ENCODE results near the gene EMC8.
"Not testable (repeated sequence)": the region's sequence is repeated elsewhere in the genome, so short reads cannot be mapped to it uniquely, and the experiment has no call there.

EMC8 gene

GRCh38 chr16:85812811-85813700, 13.7 kb upstream of the EMC8 start:
- no peak for DNase-seq (ENCODE audit: low read depth in 2 of 2)

DNA sequence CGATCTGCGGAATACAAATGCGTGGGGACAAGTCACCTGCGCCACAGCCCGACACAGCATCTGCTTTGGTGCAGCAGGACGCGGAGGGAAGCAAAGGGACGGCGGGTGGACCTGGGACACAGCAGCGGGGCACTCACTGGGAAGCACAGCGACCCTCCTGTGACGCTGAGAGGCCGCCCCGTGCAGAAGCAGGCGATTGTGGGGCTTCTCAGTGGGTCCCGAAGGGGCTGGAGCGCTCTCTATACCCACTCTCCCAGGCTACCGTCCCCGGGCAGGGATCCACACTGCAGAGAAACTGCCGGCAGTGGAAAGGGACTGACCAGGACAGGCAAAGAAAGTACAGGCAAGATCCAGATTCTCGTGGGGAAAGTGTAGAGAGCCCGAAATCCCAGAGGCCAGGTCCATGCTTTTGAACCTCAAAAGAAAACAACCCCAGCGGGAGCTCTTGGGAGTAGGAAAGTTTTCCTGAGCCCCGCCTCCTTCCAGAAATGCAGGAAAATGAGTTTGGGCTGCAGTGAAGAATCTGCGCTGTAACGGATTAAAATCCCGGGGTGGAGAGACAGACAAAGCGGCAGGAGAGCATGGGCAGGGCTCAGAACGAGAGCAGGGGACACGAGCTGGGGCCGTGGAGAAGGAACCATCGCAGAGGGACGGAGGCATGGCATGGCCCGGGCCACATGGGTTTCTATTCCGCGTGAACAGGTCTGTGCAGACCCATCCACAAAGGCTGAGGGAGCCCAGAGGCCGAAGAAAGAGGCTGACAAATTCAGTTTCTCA, 12.9 kb upstream of the EMC8 start:
- no peak for DNase-seq (ENCODE audit: low read depth in 2 of 2)

- DNase-seq (ENCODE audit: low read depth in 2 of 2): no peak
Observed at GRCh38 chr16:85810742-85811115, 11.4 kb upstream of the EMC8 start.

DNA sequence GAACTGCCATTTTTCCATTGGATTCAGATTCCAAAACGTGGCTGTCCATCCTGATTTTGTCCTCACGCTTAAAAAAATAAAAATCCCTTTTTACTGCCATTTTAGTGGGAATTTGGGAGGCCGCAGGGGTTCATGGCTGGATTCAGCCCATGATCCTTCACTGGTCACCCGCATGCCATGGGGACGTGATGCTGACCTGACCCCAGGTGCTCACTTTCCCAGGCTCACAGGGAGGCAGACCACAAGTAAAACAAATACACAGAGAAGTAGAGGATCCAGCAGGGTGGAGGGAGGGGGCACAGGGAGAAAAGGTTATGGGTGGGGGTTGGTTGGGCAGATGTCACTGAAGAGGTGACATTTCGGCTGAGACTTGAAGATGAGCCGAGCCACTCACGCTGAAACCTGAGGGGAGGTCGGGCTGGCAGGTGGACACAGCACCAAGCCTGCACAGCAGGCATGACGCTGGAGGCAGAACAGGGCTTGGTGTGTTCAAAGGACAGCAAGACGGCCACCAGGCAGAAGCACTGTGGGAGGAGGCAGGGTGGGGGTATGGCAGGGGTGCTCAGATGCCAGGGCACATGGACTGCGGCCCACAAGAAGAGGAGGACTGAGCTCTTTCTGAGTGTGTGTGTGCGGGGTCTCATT, 10.9 kb upstream of the EMC8 start:
- DNase-seq (ENCODE audit: low read depth in 2 of 2): no peak

DNA sequence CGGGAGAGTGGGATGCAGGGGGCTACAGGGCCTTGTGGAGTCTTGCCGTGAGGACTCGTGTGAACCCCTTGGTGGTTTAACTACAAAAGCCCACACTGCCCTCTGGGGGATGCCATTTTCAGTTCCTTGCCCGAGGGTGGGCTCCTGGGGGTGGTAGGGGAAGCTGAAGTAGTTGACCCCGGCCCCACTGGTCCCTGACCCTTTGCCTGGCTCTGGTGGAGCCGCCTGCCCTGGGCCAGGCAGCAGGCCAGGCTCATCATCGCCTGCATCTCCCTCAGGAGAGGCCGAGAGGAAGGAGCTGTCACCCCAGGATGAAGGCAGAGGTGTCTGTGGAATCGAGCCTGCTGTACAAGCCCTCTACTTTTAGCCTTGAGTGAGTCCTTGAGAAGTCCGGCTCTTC, 10.3 kb upstream of the EMC8 start:
- DNase-seq (ENCODE audit: low read depth in 2 of 2): no peak

DNA sequence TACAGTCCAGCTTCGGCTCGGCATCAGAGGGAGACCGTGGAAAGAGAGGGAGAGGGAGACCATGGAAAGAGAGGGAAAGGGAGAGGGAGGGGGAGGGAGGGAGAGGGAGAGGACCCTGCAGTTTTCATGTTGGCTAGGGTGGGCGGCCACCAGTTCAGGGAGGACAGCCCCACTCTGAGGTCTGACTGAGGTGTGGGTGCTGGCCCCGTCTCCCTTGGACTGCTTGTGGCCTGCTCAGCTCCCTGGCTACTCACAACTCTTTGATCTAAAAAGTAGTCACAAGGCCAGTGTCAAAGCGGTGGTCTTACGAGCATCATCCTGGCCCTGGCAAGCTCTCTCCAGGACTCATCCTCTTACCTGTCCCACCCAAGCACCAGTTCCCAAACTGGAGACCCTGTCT, 9.6 kb upstream of the EMC8 start:
- DNase-seq (ENCODE audit: low read depth in 2 of 2): no peak

- not testable (repeated sequence) for DNase-seq (ENCODE audit: low read depth in 2 of 2)
Observed at GRCh38 chr16:85808104-85808503, 8.8 kb upstream of the EMC8 start.

DNA sequence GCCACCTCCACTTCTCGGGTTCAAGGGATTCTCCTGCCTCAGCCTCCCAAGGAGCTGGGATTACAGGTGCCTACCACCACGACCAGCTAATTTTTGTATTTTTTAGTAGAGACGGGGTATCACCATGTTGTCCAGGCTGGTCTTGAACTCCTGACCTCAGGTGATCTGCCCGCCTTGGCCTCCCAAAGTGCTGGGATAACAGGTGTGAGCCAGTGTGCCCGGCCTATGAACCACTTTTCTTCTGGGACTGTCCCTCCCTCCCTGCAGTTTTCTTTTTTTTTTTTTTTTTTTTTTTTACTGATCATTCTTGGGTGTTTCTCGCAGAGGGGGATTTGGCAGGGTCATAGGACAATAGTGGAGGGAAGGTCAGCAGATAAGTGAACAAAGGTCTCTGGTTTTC, 8.0 kb upstream of the EMC8 start:
- DNase-seq (ENCODE audit: low read depth in 2 of 2): not testable (repeated sequence)

- no peak for DNase-seq (ENCODE audit: low read depth in 2 of 2)
Observed at GRCh38 chr16:85806539-85806938, 7.2 kb upstream of the EMC8 start.

DNA sequence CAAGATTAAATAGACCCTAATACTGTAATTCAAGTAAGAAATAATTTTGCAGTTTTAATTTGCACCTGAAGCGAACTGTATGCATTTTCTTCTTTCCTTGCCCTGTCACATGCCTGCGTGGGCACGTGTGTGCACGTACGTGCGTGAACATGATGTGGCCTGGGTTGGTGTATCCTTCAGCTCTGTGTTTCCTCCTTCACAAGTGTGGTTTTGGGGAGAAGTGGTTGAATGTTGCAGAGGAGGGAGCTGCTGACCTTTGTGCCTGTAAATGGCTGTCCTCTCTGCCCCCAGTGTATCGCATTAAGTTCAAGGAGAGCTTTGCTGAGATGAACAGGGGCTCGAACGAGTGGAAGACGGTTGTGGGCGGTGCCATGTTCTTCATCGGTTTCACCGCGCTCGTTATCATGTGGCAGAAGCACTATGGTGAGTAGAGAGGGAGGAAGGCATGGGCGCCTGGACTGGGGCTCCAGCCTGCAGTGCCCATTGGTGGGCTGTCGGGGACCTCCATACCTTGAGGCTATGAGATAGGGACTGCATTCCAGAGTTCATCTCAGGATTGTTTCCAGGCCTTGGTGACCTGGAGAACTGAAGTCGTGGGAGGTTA, 6.2 kb upstream of the EMC8 start:
- no peak for DNase-seq (ENCODE audit: low read depth in 2 of 2)

DNA sequence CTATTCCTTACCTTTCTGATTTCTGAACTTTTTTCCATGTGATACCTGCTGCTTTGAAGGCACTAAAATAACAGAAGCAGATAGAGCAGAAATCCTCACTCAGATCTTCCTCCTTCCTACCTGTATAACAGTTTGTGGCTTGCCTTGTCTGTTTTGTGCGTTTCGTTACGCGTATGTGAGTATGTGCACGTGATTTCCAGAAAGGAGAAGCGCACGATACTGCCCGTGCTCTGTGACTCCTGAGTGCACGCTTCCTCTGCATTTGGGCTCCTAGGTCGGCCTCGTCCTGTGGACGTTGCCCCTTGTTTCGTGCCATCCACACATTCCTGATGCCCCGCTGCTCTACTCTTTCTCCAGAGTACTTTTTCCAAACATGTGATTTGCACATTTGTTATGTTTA, 4.2 kb upstream of the EMC8 start:
- no peak for DNase-seq (ENCODE audit: low read depth in 2 of 2)

- DNase-seq (ENCODE audit: low read depth in 2 of 2): peak in 1 of 2 donors; percentile 5
Observed at GRCh38 chr16:85800321-85800669, 951 bp upstream of the EMC8 start.

DNA sequence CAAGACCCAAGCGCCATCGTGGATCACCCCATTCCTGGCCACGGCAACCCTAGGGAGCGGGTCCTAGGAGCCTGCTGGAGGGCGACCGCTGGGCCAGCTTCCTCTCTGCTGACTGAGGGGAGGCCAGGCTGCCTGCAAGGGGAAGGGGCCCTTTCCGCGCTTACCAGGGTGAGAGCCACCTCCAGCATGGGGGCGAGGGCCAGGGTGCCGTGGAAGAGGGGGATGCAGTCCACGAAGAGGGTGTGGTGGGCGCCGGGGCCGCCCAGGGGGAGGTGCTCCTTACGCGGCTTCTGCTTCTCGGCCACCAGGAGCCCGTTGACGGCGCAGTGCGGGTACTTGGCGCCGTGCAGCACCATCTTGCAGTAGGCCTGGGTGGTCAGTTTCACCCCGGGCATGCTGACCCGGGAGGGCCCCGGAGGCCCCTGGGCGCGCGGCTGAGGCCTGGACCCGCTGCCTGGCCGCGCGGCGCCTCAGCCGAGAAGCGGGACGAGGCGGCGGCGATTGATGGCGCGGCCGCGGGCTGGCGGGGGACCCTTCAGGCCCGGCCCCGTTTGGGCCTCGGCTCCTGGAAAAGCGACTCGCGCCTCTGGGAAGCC, 345 bp downstream of the EMC8 start:
- peak; percentile 20 to 21 for DNase-seq (ENCODE audit: low read depth in 2 of 2)

DNA sequence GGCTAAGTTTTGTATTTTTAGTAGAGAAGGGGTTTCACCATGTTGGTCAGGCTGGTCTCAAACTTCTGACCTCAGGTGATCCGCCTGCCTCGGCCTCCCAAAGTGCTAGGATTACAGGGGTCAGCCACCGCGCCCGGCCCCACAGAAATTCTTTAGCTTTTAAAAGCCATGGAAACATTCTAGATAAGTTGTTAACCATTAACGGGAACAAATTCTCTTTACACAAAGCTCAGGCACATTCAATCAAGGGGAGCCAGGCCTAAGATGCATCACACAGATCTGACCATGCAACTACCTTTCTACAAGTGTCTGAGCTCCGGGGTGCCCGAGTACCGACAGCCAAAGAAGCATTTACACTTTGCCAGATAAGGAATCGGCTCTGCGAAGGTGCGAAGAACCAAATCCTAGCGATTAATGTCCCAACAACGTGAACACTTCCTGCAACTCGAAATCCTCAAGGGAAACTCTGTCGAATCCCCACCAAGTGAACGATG, 1.0 kb downstream of the EMC8 start:
- no peak for DNase-seq (ENCODE audit: low read depth in 2 of 2)

DNA sequence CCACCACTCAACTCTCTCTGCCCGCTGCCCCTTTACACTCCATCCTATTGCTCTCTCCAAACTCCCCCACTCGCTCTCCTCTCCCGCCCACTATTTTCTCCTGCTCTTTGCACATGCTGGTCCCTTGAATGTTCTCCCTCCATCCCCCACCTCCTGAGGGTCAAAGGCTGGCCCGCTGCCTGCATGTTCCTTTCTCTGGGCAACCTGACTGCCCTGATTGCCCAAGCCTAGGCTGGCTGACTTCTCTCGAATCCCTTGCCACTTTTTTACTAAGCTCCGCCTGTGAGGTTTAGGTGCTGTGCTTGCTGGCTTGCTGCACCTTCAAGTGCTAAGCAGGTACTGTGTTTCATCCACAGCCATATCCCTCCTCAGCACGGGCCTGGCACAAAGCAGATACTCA, 2.7 kb downstream of the EMC8 start:
- DNase-seq (ENCODE audit: low read depth in 2 of 2): no peak

- no peak for DNase-seq (ENCODE audit: low read depth in 2 of 2)
Observed at GRCh38 chr16:85796152-85796551, 3.2 kb downstream of the EMC8 start.

DNA sequence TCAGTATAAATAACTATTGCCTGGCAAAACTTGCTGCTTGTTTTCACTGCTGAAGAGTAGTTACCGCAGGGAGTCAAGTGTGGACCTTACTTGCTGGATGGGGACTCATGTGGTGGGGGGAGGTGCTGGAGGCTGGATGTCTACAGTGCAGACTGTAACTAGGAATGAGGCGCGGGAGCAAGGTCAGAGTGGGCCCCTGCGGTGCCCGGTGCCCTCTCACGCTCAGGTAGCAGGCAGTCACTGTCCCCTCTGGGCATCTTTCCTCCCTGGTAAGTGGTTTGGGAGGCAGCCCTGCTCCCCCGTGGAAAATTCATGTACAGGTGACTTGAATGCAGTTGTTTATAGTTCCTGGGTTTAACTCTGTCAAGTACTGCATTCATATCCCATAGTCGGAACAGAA, 4.6 kb downstream of the EMC8 start:
- DNase-seq (ENCODE audit: low read depth in 2 of 2): no peak

- DNase-seq (ENCODE audit: low read depth in 2 of 2): no peak
Observed at GRCh38 chr16:85793662-85794298, 5.6 kb downstream of the EMC8 start.

GRCh38 chr16:85789773-85790172, 9.6 kb downstream of the EMC8 start:
- DNase-seq (ENCODE audit: low read depth in 2 of 2): no peak

DNA sequence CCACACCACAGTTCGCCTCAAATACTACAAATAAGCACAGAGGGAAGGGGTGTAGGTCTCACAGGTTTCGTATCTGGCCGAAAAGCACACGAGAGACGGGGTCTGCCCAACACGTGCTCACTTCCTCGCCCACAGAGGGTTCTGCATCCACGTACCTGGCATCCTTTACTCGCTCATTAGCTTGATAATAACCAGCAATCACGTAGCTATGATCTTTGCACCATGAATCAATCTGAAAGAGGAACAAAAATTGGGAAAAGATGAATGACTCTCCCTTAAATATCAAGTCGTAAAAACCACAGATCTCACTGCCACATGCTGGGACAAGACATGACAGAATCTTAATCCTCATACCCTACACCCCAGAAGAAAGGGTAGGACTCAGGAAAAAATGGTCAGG, 10.5 kb downstream of the EMC8 start:
- DNase-seq (ENCODE audit: low read depth in 2 of 2): no peak

- DNase-seq (ENCODE audit: low read depth in 2 of 2): no peak
Observed at GRCh38 chr16:85785927-85786326, 13.4 kb downstream of the EMC8 start.
